Upper lobe of left lung (tissue), 4 donors: Measurements from ENCODE around the gene DCTN3.

Source experiments
- EP300 ChIP-seq, 4 donors: sonication (generic); formaldehyde crosslinking; IDR thresholded peaks; one replicate each; pipeline ENCODE4 v1.5.1; 2017; ENCODE audit warnings: antibody characterized with exemption in 4 of 4, control low read depth in 2 of 4
- POLR2A ChIP-seq, 4 donors: fragments of 450-650 bp; IDR thresholded peaks; one replicate each; pipeline ENCODE4 v1.5.1; 2016 to 2017; ENCODE audit warnings: antibody characterized with exemption in 4 of 4, mild to moderate bottlenecking in 2 of 4
- TF ChIP-seq, protein P1 (sequence below), 6 experiments: fragments of 450-650 bp in 4 of 6; fragments of 200-600 bp in 2 of 6; sonication (generic) in 2 of 6; IDR thresholded peaks; one replicate each; pipeline ENCODE4 v1.5.1; 2016 to 2019; ENCODE audit warnings: antibody characterized with exemption in 6 of 6

DNA sequence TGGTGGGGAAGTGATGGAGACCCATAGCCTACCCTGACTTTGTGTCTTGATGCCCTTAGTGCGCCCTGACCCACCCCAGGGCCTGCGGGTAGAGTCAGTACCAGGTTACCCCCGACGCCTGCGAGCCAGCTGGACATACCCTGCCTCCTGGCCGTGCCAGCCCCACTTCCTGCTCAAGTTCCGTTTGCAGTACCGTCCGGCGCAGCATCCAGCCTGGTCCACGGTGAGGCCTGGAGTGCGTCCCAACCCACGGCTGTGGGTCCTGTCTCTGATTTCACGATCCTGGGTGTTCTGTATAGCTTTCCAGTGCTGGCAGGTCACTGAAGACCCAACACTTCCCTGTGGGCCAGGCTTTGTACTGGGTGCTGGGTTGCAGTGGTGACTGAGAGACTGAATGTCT lies 38.2 kb upstream of the DCTN3 start:
- TF ChIP-seq, protein P1, sequence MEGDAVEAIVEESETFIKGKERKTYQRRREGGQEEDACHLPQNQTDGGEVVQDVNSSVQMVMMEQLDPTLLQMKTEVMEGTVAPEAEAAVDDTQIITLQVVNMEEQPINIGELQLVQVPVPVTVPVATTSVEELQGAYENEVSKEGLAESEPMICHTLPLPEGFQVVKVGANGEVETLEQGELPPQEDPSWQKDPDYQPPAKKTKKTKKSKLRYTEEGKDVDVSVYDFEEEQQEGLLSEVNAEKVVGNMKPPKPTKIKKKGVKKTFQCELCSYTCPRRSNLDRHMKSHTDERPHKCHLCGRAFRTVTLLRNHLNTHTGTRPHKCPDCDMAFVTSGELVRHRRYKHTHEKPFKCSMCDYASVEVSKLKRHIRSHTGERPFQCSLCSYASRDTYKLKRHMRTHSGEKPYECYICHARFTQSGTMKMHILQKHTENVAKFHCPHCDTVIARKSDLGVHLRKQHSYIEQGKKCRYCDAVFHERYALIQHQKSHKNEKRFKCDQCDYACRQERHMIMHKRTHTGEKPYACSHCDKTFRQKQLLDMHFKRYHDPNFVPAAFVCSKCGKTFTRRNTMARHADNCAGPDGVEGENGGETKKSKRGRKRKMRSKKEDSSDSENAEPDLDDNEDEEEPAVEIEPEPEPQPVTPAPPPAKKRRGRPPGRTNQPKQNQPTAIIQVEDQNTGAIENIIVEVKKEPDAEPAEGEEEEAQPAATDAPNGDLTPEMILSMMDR (IDR thresholded peaks at IDR 0.05), result no peak
- no peak for TF ChIP-seq EP300 (IDR thresholded peaks at IDR 0.05)
- TF ChIP-seq POLR2A (IDR thresholded peaks at IDR 0.05), result no peak
